D341Med (cell line): Measurements from ENCODE around the gene NTN5.
"Not testable (repeated sequence)": the region's sequence is repeated elsewhere in the genome, so short reads cannot be mapped to it uniquely, and the experiment has no call there.

Experiments used
- DNase-seq: peaks from one replicate; pipeline ENCODE4 v3.0.0; 2012; ENCODE audit warnings: low spot score

The NTN5 gene

GRCh38 chr19:48644355-48644754, 28.5 kb downstream of the NTN5 start:
- DNase-seq: peak; percentile 22

- no peak for DNase-seq
These were observed 30.0 kb downstream of the NTN5 start for GRCh38 chr19:48642862-48643261.

GRCh38 chr19:48641850-48642249, 31.0 kb downstream of the NTN5 start:
- no peak for DNase-seq

- DNase-seq: no peak
These were observed 33.1 kb downstream of the NTN5 start for GRCh38 chr19:48639483-48640375.

- no peak for DNase-seq
These were observed 33.9 kb downstream of the NTN5 start for GRCh38 chr19:48638831-48639381.

GRCh38 chr19:48637948-48638830, 34.6 kb downstream of the NTN5 start:
- peak; percentile 83 for DNase-seq

- DNase-seq: peak; percentile 91
These were observed 35.3 kb downstream of the NTN5 start for GRCh38 chr19:48637449-48637947.

GRCh38 chr19:48636859-48637448, 35.9 kb downstream of the NTN5 start, which contains the start of gene DBP:
DBP (minus strand) TSS chr19:48637379; CDS start chr19:48636994, 385 bp downstream.
- peak; percentile 42 for DNase-seq

- peak; percentile 48 for DNase-seq
These were observed 36.6 kb downstream of the NTN5 start for GRCh38 chr19:48635966-48636858.

- peak; percentile 88 for DNase-seq
These were observed 37.4 kb downstream of the NTN5 start for GRCh38 chr19:48635263-48635965.

GRCh38 chr19:48634424-48635262, 38.2 kb downstream of the NTN5 start:
- peak; percentile 89 for DNase-seq

GRCh38 chr19:48634036-48634342, 38.8 kb downstream of the NTN5 start:
- DNase-seq: no peak

GRCh38 chr19:48633148-48634035, 39.4 kb downstream of the NTN5 start:
- peak; percentile 55 for DNase-seq

GRCh38 chr19:48632692-48633147, 40.1 kb downstream of the NTN5 start:
- DNase-seq: no peak

GRCh38 chr19:48632286-48632685, 40.5 kb downstream of the NTN5 start:
- DNase-seq: not testable (repeated sequence)

GRCh38 chr19:48631225-48631624, 41.6 kb downstream of the NTN5 start:
- DNase-seq: no peak

- DNase-seq: no peak
These were observed 42.3 kb downstream of the NTN5 start for GRCh38 chr19:48630296-48631063.
